GM23338 (cell line): ENCODE data around the gene GPR22. TPM values are rescaled to one million over a fixed set of nuclear protein-coding genes. Genes with fewer than 3 reads are reported as not detected.

Experiments
- ATAC-seq: fragments of 200-7000 bp; cut with Tn5 transposase; 3 replicates; pipeline ENCODE4 v1.9.1; 2020
- DNase-seq: peaks from one replicate; pipeline ENCODE4 v3.0.0-alpha.2; 2015; ENCODE audit warnings: low spot score
- H2AFZ ChIP-seq: fragments of 200-600 bp; sonication (generic); 2 replicates; pipeline ENCODE4 v1.8.0; 2016; ENCODE audit warnings: antibody characterized with exemption, mild to moderate bottlenecking, moderate library complexity
- H3F3A ChIP-seq: fragments of 200-600 bp; sonication (generic); replicated peaks from 2 replicates; pipeline ENCODE4 v1.8.0; 2017; ENCODE audit warnings: antibody characterized with exemption, mixed run types, low read depth
- H3K27ac ChIP-seq: fragments of 200-600 bp; sonication (generic); 2 replicates; pipeline ENCODE4 v1.6.1; 2016; ENCODE audit warnings: low read depth
- H3K27me3 ChIP-seq: fragments of 200-600 bp; sonication (generic); 2 replicates; pipeline ENCODE4 v1.8.0; 2016; ENCODE audit warnings: mild to moderate bottlenecking, mixed run types, moderate library complexity; ENCODE audit not compliant: insufficient read depth
- H3K36me3 ChIP-seq: fragments of 200-600 bp; sonication (generic); 2 replicates; pipeline ENCODE4 v1.8.0; 2016; ENCODE audit warnings: mild to moderate bottlenecking; ENCODE audit not compliant: insufficient read depth
- H3K4me1 ChIP-seq: fragments of 200-600 bp; sonication (generic); 2 replicates; pipeline ENCODE4 v1.8.0; 2016; ENCODE audit warnings: mild to moderate bottlenecking, moderate library complexity; ENCODE audit not compliant: insufficient read depth
- H3K4me2 ChIP-seq: fragments of 200-600 bp; sonication (generic); 2 replicates; pipeline ENCODE4 v1.7.1; 2017; ENCODE audit warnings: mixed run types
- H3K4me3 ChIP-seq: fragments of 200-600 bp; sonication (generic); 2 replicates; pipeline ENCODE4 v1.6.1; 2016; ENCODE audit warnings: mixed run types
- H3K79me2 ChIP-seq: fragments of 200-600 bp; sonication (generic); replicated peaks from 2 replicates; pipeline ENCODE4 v1.8.0; 2017; ENCODE audit warnings: mild to moderate bottlenecking; ENCODE audit not compliant: insufficient read depth
- H3K9me2 ChIP-seq: fragments of 200-600 bp; sonication (generic); 2 replicates; pipeline ENCODE4 v1.8.0; 2017; ENCODE audit not compliant: insufficient read depth
- H4K20me1 ChIP-seq: fragments of 200-600 bp; sonication (generic); replicated peaks from 2 replicates; pipeline ENCODE4 v1.8.0; 2017; ENCODE audit warnings: mild to moderate bottlenecking; ENCODE audit not compliant: insufficient read depth
- H3K27ac Mint-ChIP-seq: 2 replicates; pipeline ENCODE4 v1.8.0; 2020; ENCODE audit warnings: inconsistent platforms, mild to moderate bottlenecking, moderate library complexity, mixed read lengths
- H3K27me3 Mint-ChIP-seq: 3 replicates; pipeline ENCODE4 v1.8.0; 2022; ENCODE audit warnings: low read depth, mild to moderate bottlenecking, moderate library complexity, mixed read lengths, inconsistent platforms; ENCODE audit not compliant: insufficient read depth, poor library complexity
- H3K36me3 Mint-ChIP-seq: 3 replicates; pipeline ENCODE4 v1.8.0; 2021; ENCODE audit warnings: low read depth, mild to moderate bottlenecking, inconsistent platforms, moderate library complexity, mixed read lengths
- H3K4me1 Mint-ChIP-seq: 3 replicates; pipeline ENCODE4 v1.8.0; 2020; ENCODE audit warnings: mild to moderate bottlenecking, inconsistent platforms, mixed read lengths
- H3K4me3 Mint-ChIP-seq: 3 replicates; pipeline ENCODE4 v1.8.0; 2021; ENCODE audit warnings: moderate library complexity, mild to moderate bottlenecking, inconsistent platforms, mixed read lengths
- H3K9me3 Mint-ChIP-seq: 3 replicates; pipeline ENCODE4 v1.8.0; 2020; ENCODE audit warnings: moderate library complexity, mild to moderate bottlenecking, inconsistent platforms, mixed read lengths
- CREB1 ChIP-seq: fragments of 250-450 bp; sonication (Bioruptor Pico); IDR thresholded peaks from 2 replicates; pipeline ENCODE4 v1.5.0; 2020; ENCODE audit warnings: low read depth, mild to moderate bottlenecking, moderate library complexity
- ETS1 ChIP-seq: IDR thresholded peaks from 2 replicates; pipeline ENCODE4 v1.6.1; 2016; ENCODE audit warnings: antibody characterized with exemption
- EZH2 ChIP-seq: fragments of 200-600 bp; sonication (generic); IDR thresholded peaks from one replicate; pipeline ENCODE4 v1.8.0; 2017; ENCODE audit warnings: antibody characterized with exemption, mild to moderate bottlenecking, low read depth; ENCODE audit not compliant: unreplicated experiment
- EZH2phosphoT487 ChIP-seq: fragments of 200-600 bp; sonication (generic); IDR thresholded peaks from one replicate; pipeline ENCODE4 v1.8.1; 2018; ENCODE audit warnings: antibody characterized with exemption; ENCODE audit not compliant: unreplicated experiment
- JUNB ChIP-seq: IDR thresholded peaks from one replicate; pipeline ENCODE4 v1.6.1; 2016; ENCODE audit warnings: antibody characterized with exemption; ENCODE audit not compliant: unreplicated experiment
- NANOG ChIP-seq: IDR thresholded peaks from 2 replicates; pipeline ENCODE4 v1.6.1; 2016; ENCODE audit warnings: antibody characterized with exemption, borderline replicate concordance
- POLR2AphosphoS5 ChIP-seq: IDR thresholded peaks from 2 replicates; pipeline ENCODE4 v1.6.1; 2016; ENCODE audit warnings: antibody characterized with exemption, low read depth
- REST ChIP-seq: IDR thresholded peaks from one replicate; pipeline ENCODE4 v1.6.1; 2018; ENCODE audit warnings: antibody characterized with exemption; ENCODE audit not compliant: unreplicated experiment
- STAT1 ChIP-seq: IDR thresholded peaks from one replicate; pipeline ENCODE4 v1.6.1; 2016; ENCODE audit warnings: antibody characterized with exemption; ENCODE audit not compliant: unreplicated experiment
- ZNF114 ChIP-seq: fragments of 250-450 bp; sonication (Bioruptor Pico); IDR thresholded peaks from 2 replicates; pipeline ENCODE4 v1.5.0; 2020; ENCODE audit warnings: mild to moderate bottlenecking, moderate library complexity
- ZNF331 ChIP-seq: fragments of 250-450 bp; sonication (Bioruptor Pico); IDR thresholded peaks from 2 replicates; pipeline ENCODE4 v1.5.0; 2020; ENCODE audit warnings: low read depth, mild to moderate bottlenecking, moderate library complexity
- ZNF462 ChIP-seq: fragments of 250-450 bp; sonication (Bioruptor Pico); IDR thresholded peaks from 2 replicates; pipeline ENCODE4 v1.5.0; 2020; ENCODE audit warnings: mild to moderate bottlenecking, moderate library complexity
- polyA plus RNA-seq: library from polyadenylated mRNA; unstranded; fragments of >200 nt; fragmentation: Nextera tagmentation; extraction: Ambion mirVana; gene quantifications from 2 replicates; pipeline ENCODE4 v1.2.1, GENCODE V29; 2016
- total RNA-seq: library from RNA; depleted of rRNA; stranded (reverse); fragments of >200 nt; shearing (Covaris generic); gene quantifications from 2 replicates; pipeline ENCODE4 v1.2.3, GENCODE V29; 2014

Gene GPR22
- total and polyA plus RNA-seq, 2 experiments from 2014 or later, result 3.4 TPM; not detected in 1

- TF ChIP-seq ZNF462 (CRISPR knock-in tag) (no peak), ZNF114 (CRISPR knock-in tag) (no peak)
Observed at GRCh38 chr7:107468824-107469223, 1.0 kb upstream of the GPR22 start (continued).

GRCh38 chr7:107471292-107472070, 1.6 kb downstream of the GPR22 start:
- Mint-ChIP-seq H3K4me1 (peaks cover 13% of the 10 kb centered on the region), H3K4me3 (no peak overlapping the region)
- H3K4me3 ChIP-seq, result no peak overlapping the region
- no peak for TF ChIP-seq POLR2AphosphoS5
- TF ChIP-seq NANOG, result no peak
- TF ChIP-seq EZH2phosphoT487, result no peak
- no peak for TF ChIP-seq CREB1 (CRISPR knock-in tag)
- no peak for TF ChIP-seq JUNB
- TF ChIP-seq ZNF331 (CRISPR knock-in tag), result no peak
- TF ChIP-seq STAT1, result no peak
- no peak for TF ChIP-seq ZNF114 (CRISPR knock-in tag)
- TF ChIP-seq REST, result no peak
- TF ChIP-seq EZH2, result no peak
- no peak for TF ChIP-seq ETS1

More at GRCh38 chr7:107471292-107472070, 1.6 kb downstream of the GPR22 start:
- Histone ChIP-seq H4K20me1 (no peaks in the 10 kb centered on the region), H3K4me2 (no peak overlapping the region), H3K27me3 (no peaks in the 10 kb centered on the region), H3K9me2 (no peaks in the 10 kb centered on the region), H3K79me2 (no peaks in the 10 kb centered on the region), H3K4me1 (no peaks in the 10 kb centered on the region), H3F3A (no peaks in the 10 kb centered on the region), H2AFZ (no peak overlapping the region), H3K36me3 (no peaks in the 10 kb centered on the region), H3K27ac (no peak overlapping the region)
- H3K27ac Mint-ChIP-seq, result no peak overlapping the region
- H3K9me3 Mint-ChIP-seq, result no peaks in the 10 kb centered on the region
- no peaks in the 10 kb centered on the region for H3K36me3 Mint-ChIP-seq
- no peaks in the 10 kb centered on the region for H3K27me3 Mint-ChIP-seq
- DNase-seq (peak; percentile 10), ATAC-seq (no peak)
